GM13976 (cell line): ENCODE data around the gene PTPRM.

ENCODE experiments used
- DNase-seq: peaks from one replicate; pipeline ENCODE4 v3.0.0; 2012; ENCODE audit warnings: low spot score
- in situ Hi-C: fragments of 300-500 bp; cut with MboI; formaldehyde crosslinking; loops from one replicate; pipeline ENCODE4 v1.12.0; 2022; ENCODE audit warnings: low sequenced_read_pairs, mixed read lengths, inconsistent platforms; ENCODE audit not compliant: unreplicated experiment
- TF ChIP-seq, protein P1 (sequence below): IDR thresholded peaks from 2 replicates; pipeline ENCODE4 v1.5.1; 2012; ENCODE audit warnings: borderline replicate concordance, mild to moderate bottlenecking; ENCODE audit not compliant: insufficient read depth; ENCODE audit errors: extremely low read depth, missing control alignments, control extremely low read depth

Gene PTPRM

DNA sequence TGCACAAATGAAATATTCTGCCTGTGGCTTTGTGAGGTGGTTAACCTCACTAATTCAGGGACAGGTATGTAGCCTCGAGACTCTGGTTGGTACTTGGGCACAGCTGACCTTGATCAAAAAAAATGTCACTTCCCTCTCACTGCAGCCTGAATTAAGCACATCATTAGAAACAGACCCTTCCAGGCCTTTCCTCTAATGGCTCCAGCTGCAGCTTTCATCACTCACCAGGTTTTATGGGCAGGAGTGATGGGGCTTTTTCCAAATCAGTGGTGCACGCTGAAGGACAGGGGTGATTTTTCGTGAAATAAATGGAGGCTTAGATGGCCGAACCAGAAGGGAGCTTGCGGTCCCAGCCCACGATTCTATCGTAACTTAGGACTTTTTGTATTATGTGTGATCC lies 829.1 kb downstream of the PTPRM start:
- TF ChIP-seq, protein P1, sequence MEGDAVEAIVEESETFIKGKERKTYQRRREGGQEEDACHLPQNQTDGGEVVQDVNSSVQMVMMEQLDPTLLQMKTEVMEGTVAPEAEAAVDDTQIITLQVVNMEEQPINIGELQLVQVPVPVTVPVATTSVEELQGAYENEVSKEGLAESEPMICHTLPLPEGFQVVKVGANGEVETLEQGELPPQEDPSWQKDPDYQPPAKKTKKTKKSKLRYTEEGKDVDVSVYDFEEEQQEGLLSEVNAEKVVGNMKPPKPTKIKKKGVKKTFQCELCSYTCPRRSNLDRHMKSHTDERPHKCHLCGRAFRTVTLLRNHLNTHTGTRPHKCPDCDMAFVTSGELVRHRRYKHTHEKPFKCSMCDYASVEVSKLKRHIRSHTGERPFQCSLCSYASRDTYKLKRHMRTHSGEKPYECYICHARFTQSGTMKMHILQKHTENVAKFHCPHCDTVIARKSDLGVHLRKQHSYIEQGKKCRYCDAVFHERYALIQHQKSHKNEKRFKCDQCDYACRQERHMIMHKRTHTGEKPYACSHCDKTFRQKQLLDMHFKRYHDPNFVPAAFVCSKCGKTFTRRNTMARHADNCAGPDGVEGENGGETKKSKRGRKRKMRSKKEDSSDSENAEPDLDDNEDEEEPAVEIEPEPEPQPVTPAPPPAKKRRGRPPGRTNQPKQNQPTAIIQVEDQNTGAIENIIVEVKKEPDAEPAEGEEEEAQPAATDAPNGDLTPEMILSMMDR = no peak
- DNase-seq = no peak
- in situ Hi-C loops = no loop called here

DNA sequence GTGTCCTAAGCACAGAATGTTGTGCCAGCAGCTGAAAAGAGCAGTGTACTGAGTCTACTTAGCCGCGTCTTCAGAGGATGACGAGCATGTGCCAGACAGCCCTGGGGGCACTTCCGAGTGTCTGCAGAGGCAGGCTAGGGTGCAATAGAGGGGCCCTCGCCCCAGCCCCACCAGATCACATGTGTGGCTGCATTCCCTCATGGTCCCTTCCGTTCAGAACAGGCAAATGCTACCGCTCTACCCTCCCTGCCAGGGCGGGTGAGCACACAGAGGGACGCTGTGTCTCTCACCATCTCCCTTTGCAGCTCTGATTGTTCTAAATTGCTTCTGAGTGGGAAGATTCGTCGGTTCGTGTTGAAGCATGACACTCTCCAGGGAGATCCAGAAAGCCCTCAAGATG lies 829.9 kb downstream of the PTPRM start:
- in situ Hi-C loops = no loop called here
- TF ChIP-seq, protein P1 = no peak
- no peak for DNase-seq

DNA sequence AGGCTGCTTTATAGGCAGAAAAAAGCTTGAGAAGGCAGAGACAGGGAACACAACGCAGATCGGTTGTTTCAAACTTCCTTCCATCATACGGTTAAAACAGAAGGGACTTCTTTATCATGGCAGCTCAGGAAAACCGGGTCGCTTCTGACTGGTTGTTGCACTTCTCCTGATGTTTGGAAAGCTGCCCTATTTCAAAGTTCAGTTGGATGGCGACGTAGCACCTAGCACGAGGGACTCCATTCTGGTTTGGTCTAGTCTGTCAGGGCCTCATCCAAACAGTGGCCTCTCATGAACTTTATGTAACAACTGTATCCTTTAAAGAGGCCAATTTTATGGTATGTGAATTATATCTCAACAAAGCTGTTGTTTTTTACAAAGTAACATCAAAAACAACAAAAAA lies 832.0 kb downstream of the PTPRM start:
- TF ChIP-seq, protein P1 = no peak
- in situ Hi-C loops = no loop called here
- no peak for DNase-seq

- in situ Hi-C loops = no loop called here
- DNase-seq = no peak
- TF ChIP-seq, protein P1 = no peak
Observed at GRCh38 chr18:8400193-8400752, 833.2 kb downstream of the PTPRM start.

GRCh38 chr18:8400825-8401224 lies 833.7 kb downstream of the PTPRM start:
- TF ChIP-seq, protein P1 = no peak
- no peak for DNase-seq
- in situ Hi-C loops = no loop called here

- in situ Hi-C loops = no loop called here
- TF ChIP-seq, protein P1 = no peak
- no peak for DNase-seq
Observed at GRCh38 chr18:8401606-8402005, 834.5 kb downstream of the PTPRM start.
